Fibroblast of lung (primary cell): Measurements from ENCODE around the gene NECTIN2.

Experiments
- EZH2 ChIP-seq: IDR thresholded peaks from 2 replicates; pipeline ENCODE4 v1.5.1; 2012; ENCODE audit warnings: low read length, control low read depth, mild to moderate bottlenecking; ENCODE audit errors: missing control alignments
- TF ChIP-seq, protein P1 (sequence below), 2 donors: IDR thresholded peaks in 1 of 2; conservative IDR thresholded peaks in 1 of 2; 1 replicate in 1 of 2; 2 replicates in 1 of 2; pipeline ENCODE4 v1.5.1; 2011 to 2012; ENCODE audit warnings: low read length in 2 of 2, control low read depth in 1 of 2, inconsistent platforms in 1 of 2, low read depth in 1 of 2, mild to moderate bottlenecking in 1 of 2

DNA sequence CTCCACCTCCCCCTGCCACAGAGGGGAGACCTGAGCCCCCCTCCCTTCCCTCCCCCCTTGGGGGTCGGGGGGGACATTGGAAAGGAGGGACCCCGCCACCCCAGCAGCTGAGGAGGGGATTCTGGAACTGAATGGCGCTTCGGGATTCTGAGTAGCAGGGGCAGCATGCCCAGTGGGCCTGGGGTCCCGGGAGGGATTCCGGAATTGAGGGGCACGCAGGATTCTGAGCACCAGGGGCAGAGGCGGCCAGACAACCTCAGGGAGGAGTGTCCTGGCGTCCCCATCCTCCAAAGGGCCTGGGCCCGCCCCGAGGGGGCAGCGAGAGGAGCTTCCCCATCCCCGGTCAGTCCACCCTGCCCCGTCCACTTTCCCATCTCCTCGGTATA lies 57.1 kb downstream of the NECTIN2 start:
- TF ChIP-seq, protein P1, sequence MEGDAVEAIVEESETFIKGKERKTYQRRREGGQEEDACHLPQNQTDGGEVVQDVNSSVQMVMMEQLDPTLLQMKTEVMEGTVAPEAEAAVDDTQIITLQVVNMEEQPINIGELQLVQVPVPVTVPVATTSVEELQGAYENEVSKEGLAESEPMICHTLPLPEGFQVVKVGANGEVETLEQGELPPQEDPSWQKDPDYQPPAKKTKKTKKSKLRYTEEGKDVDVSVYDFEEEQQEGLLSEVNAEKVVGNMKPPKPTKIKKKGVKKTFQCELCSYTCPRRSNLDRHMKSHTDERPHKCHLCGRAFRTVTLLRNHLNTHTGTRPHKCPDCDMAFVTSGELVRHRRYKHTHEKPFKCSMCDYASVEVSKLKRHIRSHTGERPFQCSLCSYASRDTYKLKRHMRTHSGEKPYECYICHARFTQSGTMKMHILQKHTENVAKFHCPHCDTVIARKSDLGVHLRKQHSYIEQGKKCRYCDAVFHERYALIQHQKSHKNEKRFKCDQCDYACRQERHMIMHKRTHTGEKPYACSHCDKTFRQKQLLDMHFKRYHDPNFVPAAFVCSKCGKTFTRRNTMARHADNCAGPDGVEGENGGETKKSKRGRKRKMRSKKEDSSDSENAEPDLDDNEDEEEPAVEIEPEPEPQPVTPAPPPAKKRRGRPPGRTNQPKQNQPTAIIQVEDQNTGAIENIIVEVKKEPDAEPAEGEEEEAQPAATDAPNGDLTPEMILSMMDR (conservative IDR thresholded peaks at IDR 0.05 in 1 of 2, IDR thresholded peaks at IDR 0.05 in 1 of 2; ENCODE audit: low read depth in 1 of 2, low read length in 2 of 2), result no peak
- no peak for TF ChIP-seq EZH2
